IMR-90 (cell line): ENCODE measurements around the gene CAST.

ENCODE experiments used
- BHLHE40 ChIP-seq: fragments of 150-350 bp; IDR thresholded peaks from 2 replicates; pipeline ENCODE4 v1.6.1; 2016; ENCODE audit warnings: mild to moderate bottlenecking, low read depth, low read length
- CEBPB ChIP-seq: IDR thresholded peaks from 2 replicates; pipeline ENCODE4 v1.6.1; 2012; ENCODE audit warnings: low read depth, low read length, improper control_type of control experiment

GRCh38 chr5:96629774-96630173 is 32.4 kb upstream of the CAST start:
- no peak for TF ChIP-seq CEBPB
- TF ChIP-seq BHLHE40: no peak
